ENCODE measurements around the gene CYP2W1. TPM values are rescaled to one million over a fixed set of nuclear protein-coding genes. Genes with fewer than 3 reads are reported as not detected.

CYP2W1 gene
- total RNA-seq, 4 donors from 2014 or later, result not detected

- no peak overlapping the region for H3K4me3 ChIP-seq
- H3K27ac ChIP-seq, result no peak overlapping the region
- H3K4me1 ChIP-seq, result no peaks in the 10 kb centered on the region
- DNase-seq (no peak), ATAC-seq (no peak)
- in situ Hi-C loops (cut with MboI; ENCODE audit: low sequenced_read_pairs in 4 of 4) (no loop called here), intact Hi-C loops (cut with DNase I; ENCODE audit: low total_unique reads) (no loop called here)
- no peaks in the 10 kb centered on the region for H3K36me3 ChIP-seq
- no peaks in the 10 kb centered on the region for H3K9me3 ChIP-seq
- no peak for TF ChIP-seq POLR2A (IDR thresholded peaks at IDR 0.05)
- H3K27me3 ChIP-seq, result peaks cover 9 to 14% (median 12%) of the 10 kb centered on the region in 3 donors
Measured at GRCh38 chr7:945556-946255, 37.3 kb upstream of the CYP2W1 start.

- Histone ChIP-seq H3K27ac (no peak overlapping the region), H3K36me3 (no peaks in the 10 kb centered on the region), H3K27me3 (peaks cover 3 to 16% (median 12%) of the 10 kb centered on the region in 3 donors), H3K4me3 (no peak overlapping the region), H3K9me3 (no peaks in the 10 kb centered on the region), H3K4me1 (no peaks in the 10 kb centered on the region)
- in situ Hi-C loops (cut with MboI; ENCODE audit: low sequenced_read_pairs in 4 of 4), result no loop called here
- no peak for TF ChIP-seq POLR2A (IDR thresholded peaks at IDR 0.05)
- TF ChIP-seq CTCF (IDR thresholded peaks at IDR 0.05 in 4 of 5, conservative IDR thresholded peaks at IDR 0.05 in 1 of 5), result no peak
- ATAC-seq, result no peak
- intact Hi-C loops (cut with DNase I; ENCODE audit: low total_unique reads), result no loop called here
- DNase-seq, result no peak
Measured at GRCh38 chr7:946256-946996, 36.6 kb upstream of the CYP2W1 start.

DNA sequence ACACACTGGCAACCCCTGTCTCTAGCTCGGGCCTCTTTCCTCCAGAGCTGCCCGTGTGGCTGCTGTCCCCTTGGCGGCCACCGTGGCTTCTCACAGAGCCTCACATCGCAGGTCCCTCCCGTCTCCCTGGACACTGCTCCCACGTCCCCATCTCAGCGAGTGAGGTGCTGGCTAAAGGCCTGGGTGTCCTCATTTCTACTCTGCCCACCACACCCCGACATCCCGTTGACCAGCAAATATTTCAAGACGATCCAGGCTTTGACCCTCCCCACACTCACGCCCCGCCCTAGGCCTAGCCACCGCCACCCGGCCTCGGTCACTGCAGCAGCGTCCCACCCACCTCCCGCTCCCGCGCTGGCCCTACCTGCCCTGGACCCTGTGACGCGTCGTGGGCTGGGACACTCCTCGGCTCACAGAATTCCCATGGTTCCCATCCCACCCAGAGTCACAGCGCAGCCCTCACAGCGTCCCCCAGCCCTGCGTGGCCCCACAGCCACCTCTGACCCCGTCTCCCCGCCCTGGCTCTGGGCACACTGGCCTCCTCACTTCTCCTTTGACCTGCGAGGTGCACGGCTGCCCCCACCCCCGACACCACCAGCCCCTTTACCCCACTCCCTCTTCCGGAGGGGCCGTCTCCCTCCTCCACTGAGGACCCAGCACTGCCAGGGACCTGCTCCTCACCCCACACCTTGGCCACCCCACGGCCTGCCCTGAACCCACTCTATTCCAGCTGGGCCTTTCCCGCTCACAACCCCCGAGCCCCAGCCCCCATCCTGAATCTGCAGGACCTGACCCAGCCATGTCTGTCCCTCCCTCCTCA lies 35.4 kb upstream of the CYP2W1 start:
- H3K4me3 ChIP-seq, result no peak overlapping the region
- in situ Hi-C loops (cut with MboI; ENCODE audit: low sequenced_read_pairs in 4 of 4) (no loop called here), intact Hi-C loops (cut with DNase I; ENCODE audit: low total_unique reads) (no loop called here)
- H3K27ac ChIP-seq, result no peak overlapping the region
- DNase-seq, result no peak
- no peaks in the 10 kb centered on the region for H3K9me3 ChIP-seq
- peaks cover 9 to 18% (median 18%) of the 10 kb centered on the region in 3 donors for H3K27me3 ChIP-seq
- TF ChIP-seq POLR2A (IDR thresholded peaks at IDR 0.05), result no peak
- no peak for TF ChIP-seq CTCF (IDR thresholded peaks at IDR 0.05 in 4 of 5, conservative IDR thresholded peaks at IDR 0.05 in 1 of 5)
- no peak for ATAC-seq
- H3K4me1 ChIP-seq, result no peaks in the 10 kb centered on the region
- H3K36me3 ChIP-seq, result no peaks in the 10 kb centered on the region

DNA sequence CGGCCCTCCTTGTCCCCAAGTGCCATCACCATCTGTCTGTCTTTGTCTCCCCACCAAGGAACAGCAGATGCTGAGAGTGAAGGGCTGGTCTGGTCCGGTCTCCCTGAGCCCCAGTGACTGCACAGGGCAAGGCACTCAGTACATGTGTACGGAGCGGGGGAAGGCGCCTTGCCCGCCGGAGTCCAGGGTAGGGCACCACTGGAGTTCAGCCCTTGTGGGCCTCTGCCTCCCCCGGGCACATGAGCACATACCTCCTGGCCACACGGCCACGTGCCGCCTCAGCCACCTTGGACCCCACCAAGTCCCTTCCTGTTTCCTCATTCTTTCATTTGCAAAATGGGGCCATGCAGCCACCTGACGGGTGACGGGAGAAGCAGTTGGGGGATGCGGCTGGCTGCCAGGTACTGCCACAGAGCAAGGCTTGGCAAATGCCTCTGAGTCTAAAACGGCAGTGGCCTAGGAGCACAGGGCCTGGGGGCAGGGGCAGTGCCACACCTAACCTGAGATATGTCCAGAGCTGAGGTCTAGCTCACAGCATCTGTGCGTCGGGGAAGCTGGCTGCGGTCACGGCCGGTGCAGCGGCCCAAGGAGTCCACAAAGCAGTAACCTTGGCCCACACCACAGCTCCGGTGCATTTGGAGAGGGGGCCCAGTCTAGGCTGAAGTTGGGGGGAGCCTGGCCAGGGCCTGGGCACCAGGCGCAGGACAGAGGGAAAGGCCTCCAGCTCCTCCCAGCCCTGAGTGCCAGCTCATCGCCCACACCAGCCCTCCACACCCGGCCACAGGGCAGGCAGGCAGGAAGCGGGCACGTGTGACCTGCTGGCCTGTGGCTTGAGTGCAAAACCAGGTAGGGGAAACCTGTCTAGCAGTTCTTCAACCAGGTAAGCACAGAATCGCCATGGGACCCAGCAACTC lies 33.7 kb upstream of the CYP2W1 start:
- intact Hi-C loops (cut with DNase I; ENCODE audit: low total_unique reads) (no loop called here), in situ Hi-C loops (cut with MboI; ENCODE audit: low sequenced_read_pairs in 4 of 4) (no loop called here)
- TF ChIP-seq POLR2A (IDR thresholded peaks at IDR 0.05) (no peak), CTCF (IDR thresholded peaks at IDR 0.05 in 4 of 5, conservative IDR thresholded peaks at IDR 0.05 in 1 of 5) (no peak)
- Histone ChIP-seq H3K27me3 (peaks cover 23 to 31% (median 31%) of the 10 kb centered on the region in 3 donors), H3K4me1 (peaks cover 0 to 7% of the 10 kb centered on the region in 2 donors), H3K4me3 (no peak overlapping the region), H3K27ac (no peak overlapping the region), H3K36me3 (no peaks in the 10 kb centered on the region), H3K9me3 (no peaks in the 10 kb centered on the region)
- DNase-seq (no peak), ATAC-seq (no peak)

Data from gastrocnemius medialis (tissue), 4 donors.